Measurements from ENCODE around the gene CLPX. TPM values are rescaled to one million over a fixed set of nuclear protein-coding genes. Genes with fewer than 3 reads are reported as not detected.

The CLPX gene
- total and polyA plus RNA-seq, 7 experiments from 2014 or later = 33.4 to 56.3 (median 37.0) TPM

DNA sequence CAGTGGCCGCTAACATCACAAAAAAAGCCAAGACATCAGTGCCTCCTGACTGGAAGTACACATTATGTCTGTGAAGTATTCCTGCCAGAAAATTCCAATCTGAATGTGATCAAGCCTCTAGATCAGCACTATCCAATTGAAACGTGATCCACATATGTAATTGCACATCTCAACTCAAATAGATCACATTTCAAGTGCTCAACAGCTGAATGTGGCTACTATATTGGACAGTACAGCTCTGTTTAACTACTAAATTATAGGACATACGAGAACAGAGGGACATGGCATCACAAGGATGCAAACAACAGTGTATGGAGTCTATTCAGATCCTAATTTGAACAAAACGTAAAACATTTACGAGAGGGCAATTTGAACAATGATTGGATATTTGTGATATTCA lies 69.6 kb downstream of the CLPX start:
- H3K9me3 ChIP-seq (ENCODE audit: control insufficient read depth in 2 of 3, low read length in 3 of 3) = no peaks in the 10 kb centered on the region
- ATAC-seq (no peak), DNase-seq (no peak)
- ChIA-PET CTCF (no interaction called here), POLR2A (interaction anchor here (0.6 kb wide), 1 partner anchor 12 kb away, joined by 5 read pairs; no protein-coding TSS in a partner anchor)
- H3K4me3 ChIP-seq (ENCODE audit: low read length) = no peak overlapping the region
- peak overlapping the region in 2 of 9 donors; percentile 7 to 32 for H3K27ac Mint-ChIP-seq
- H3K36me3 Mint-ChIP-seq = peaks cover 14 to 55% (median 29%) of the 10 kb centered on the region in 5 donors
- H3K4me1 Mint-ChIP-seq = peaks cover 0 to 6% (median 0%) of the 10 kb centered on the region in 7 donors
- intact Hi-C loops (cut with micrococcal nuclease) = no loop called here
- no peak overlapping the region for H3K27ac ChIP-seq (ENCODE audit: low read depth, low read length)
- H3K27me3 Mint-ChIP-seq = no peaks in the 10 kb centered on the region
- H3K4me1 ChIP-seq (ENCODE audit: control insufficient read depth in 2 of 2, insufficient read depth in 2 of 2, low read length in 2 of 2) = no peaks in the 10 kb centered on the region
- no peak overlapping the region for H3K4me3 Mint-ChIP-seq
- peaks cover 8 to 68% (median 16%) of the 10 kb centered on the region in 3 experiments for H3K36me3 ChIP-seq (ENCODE audit: control insufficient read depth in 2 of 3, insufficient read depth in 3 of 3, low read length in 3 of 3)
- H3K9me3 Mint-ChIP-seq = no peaks in the 10 kb centered on the region
- no peaks in the 10 kb centered on the region for H3K27me3 ChIP-seq (ENCODE audit: control insufficient read depth in 2 of 2, insufficient read depth in 2 of 2, low read length in 2 of 2)

DNA sequence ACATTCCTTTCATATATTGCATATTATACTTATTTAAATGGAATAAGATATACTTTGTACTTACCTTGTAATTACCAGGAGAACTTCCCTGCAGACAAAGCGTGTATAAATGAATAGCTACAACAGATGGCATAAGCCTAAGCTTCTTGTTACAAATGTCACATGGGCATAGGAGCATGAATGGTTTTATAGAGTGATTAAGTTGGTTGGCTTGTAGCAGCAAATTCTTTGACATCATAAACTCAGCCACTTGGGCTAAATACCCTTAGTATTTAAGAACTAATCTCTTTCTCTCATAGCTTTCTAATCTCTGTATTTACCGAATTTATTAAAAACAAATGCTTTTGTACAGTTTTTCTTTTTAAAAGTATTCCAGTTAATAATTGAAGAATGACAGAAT lies 70.1 kb downstream of the CLPX start, which contains the start of gene UBAP1L:
UBAP1L (minus strand) TSS at position 115 of the 400 bp plus-strand sequence. CDS start 8,985 bp downstream, outside the sequence.
- POLR2A ChIA-PET = interaction anchor here (0.6 kb wide), 1 partner anchor 12 kb away, joined by 5 read pairs; no protein-coding TSS in a partner anchor

DNA sequence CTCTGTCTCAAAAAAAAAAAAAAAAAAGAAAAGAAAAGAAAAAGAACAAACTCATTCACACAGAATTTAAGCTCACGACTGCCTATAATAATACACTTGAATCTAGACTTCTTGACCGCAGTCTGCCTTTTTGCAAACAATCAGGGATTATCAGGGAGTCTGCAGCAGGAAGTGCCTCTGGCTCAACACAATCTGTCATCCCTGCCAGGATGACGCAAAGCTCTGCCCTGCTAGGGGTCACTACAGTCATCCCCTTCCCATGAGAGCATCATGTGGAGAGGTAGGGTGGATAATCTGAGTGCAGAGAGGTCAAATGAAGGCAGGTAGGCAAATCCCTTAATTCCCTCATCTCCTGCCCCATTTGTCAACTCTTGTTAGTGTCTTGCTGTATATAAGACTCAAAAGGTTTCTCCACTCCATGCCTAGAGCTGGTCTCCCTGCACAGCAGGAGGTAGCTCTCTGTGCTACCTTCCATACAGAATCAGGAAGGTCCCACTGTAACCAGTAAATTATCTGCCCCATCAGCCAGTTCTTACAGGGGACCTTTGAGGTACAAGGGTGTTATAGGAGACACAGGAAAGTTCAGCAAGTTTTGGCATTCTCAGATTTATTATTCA lies 74.4 kb downstream of the CLPX start:
- H3K4me1 Mint-ChIP-seq = peaks cover 0 to 4% (median 0%) of the 10 kb centered on the region in 7 donors
- Histone ChIP-seq H3K4me1 (ENCODE audit: control insufficient read depth in 2 of 2, insufficient read depth in 2 of 2, low read length in 2 of 2) (no peaks in the 10 kb centered on the region), H3K27ac (ENCODE audit: low read depth, low read length) (no peak overlapping the region), H3K27me3 (ENCODE audit: control insufficient read depth in 2 of 2, insufficient read depth in 2 of 2, low read length in 2 of 2) (no peaks in the 10 kb centered on the region), H3K4me3 (ENCODE audit: low read length) (no peak overlapping the region), H3K9me3 (ENCODE audit: control insufficient read depth in 2 of 3, low read length in 3 of 3) (no peaks in the 10 kb centered on the region), H3K36me3 (ENCODE audit: control insufficient read depth in 2 of 3, insufficient read depth in 3 of 3, low read length in 3 of 3) (peaks cover 0 to 38% (median 5%) of the 10 kb centered on the region in 3 experiments)
- ChIA-PET POLR2A (no interaction called here), CTCF (interaction anchor here (0.7 kb wide), 1 partner anchor 259 kb away, joined by 4 read pairs; no protein-coding TSS in a partner anchor)
- no peak overlapping the region for H3K4me3 Mint-ChIP-seq
- DNase-seq (no peak), ATAC-seq (no peak)
- intact Hi-C loops (cut with micrococcal nuclease) = no loop called here
- no peaks in the 10 kb centered on the region for H3K9me3 Mint-ChIP-seq
- H3K27ac Mint-ChIP-seq = peak overlapping the region in 2 of 9 donors; percentile 45 to 56
- H3K27me3 Mint-ChIP-seq = no peaks in the 10 kb centered on the region
- peaks cover 5 to 38% (median 16%) of the 10 kb centered on the region in 5 donors for H3K36me3 Mint-ChIP-seq

More for the DNA sequence above, 70.1 kb downstream of the CLPX start, which contains the start of gene UBAP1L:
- Mint-ChIP-seq H3K36me3 (peaks cover 14 to 55% (median 29%) of the 10 kb centered on the region in 5 donors), H3K27ac (peak within 1 kb of the TSS in 2 of 9 donors; percentile 7 to 32), H3K4me3 (no peak within 1 kb of the TSS), H3K4me1 (peaks cover 0 to 6% (median 0%) of the 10 kb centered on the region in 7 donors), H3K9me3 (no peaks in the 10 kb centered on the region), H3K27me3 (no peaks in the 10 kb centered on the region)
- DNase-seq (no peak), ATAC-seq (no peak)
- Histone ChIP-seq H3K27me3 (ENCODE audit: control insufficient read depth in 2 of 2, insufficient read depth in 2 of 2, low read length in 2 of 2) (no peaks in the 10 kb centered on the region), H3K27ac (ENCODE audit: low read depth, low read length) (no peak within 1 kb of the TSS), H3K4me3 (ENCODE audit: low read length) (no peak within 1 kb of the TSS), H3K9me3 (ENCODE audit: control insufficient read depth in 2 of 3, low read length in 3 of 3) (no peaks in the 10 kb centered on the region), H3K36me3 (ENCODE audit: control insufficient read depth in 2 of 3, insufficient read depth in 3 of 3, low read length in 3 of 3) (peaks cover 8 to 68% (median 16%) of the 10 kb centered on the region in 3 experiments), H3K4me1 (ENCODE audit: control insufficient read depth in 2 of 2, insufficient read depth in 2 of 2, low read length in 2 of 2) (no peaks in the 10 kb centered on the region)
- intact Hi-C loops (cut with micrococcal nuclease) = no loop called here
- CTCF ChIA-PET = no interaction called here

DNA sequence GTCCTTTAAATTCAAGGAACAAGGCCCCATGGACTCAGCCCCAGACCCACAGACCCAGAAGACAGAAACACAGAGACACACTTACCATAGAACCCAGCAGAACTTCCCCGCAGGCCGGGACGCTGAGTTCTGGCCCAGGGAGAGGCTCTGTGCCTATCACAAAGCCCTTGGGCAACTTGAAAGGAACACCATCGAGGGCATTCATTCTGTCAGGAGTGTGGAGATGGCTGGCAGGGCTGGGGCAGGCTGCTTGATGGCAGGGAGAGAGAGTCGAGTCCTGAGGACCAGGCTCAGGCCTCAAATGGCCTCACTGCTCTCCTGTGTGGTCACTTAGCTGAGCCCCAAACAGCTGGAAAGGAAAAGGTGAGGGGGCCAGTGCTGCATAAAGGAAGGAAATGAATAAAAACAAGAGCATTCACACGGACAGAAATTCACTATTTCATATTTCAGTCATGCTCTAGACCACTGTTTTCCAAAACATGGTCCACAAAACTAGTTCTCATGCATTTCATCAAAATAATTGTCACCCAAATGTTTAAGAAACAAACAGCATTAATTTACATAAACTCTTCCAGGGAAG lies 79.0 kb downstream of the CLPX start:
- H3K4me1 Mint-ChIP-seq = peaks cover 0 to 9% (median 6%) of the 10 kb centered on the region in 7 donors
- intact Hi-C loops (cut with micrococcal nuclease) = no loop called here
- H3K9me3 Mint-ChIP-seq = no peaks in the 10 kb centered on the region
- Histone ChIP-seq H3K4me1 (ENCODE audit: control insufficient read depth in 2 of 2, insufficient read depth in 2 of 2, low read length in 2 of 2) (no peaks in the 10 kb centered on the region), H3K9me3 (ENCODE audit: control insufficient read depth in 2 of 3, low read length in 3 of 3) (no peaks in the 10 kb centered on the region), H3K36me3 (ENCODE audit: control insufficient read depth in 2 of 3, insufficient read depth in 3 of 3, low read length in 3 of 3) (peaks cover 0 to 33% (median 0%) of the 10 kb centered on the region in 3 experiments), H3K27ac (ENCODE audit: low read depth, low read length) (no peak overlapping the region), H3K4me3 (ENCODE audit: low read length) (no peak overlapping the region), H3K27me3 (ENCODE audit: control insufficient read depth in 2 of 2, insufficient read depth in 2 of 2, low read length in 2 of 2) (no peaks in the 10 kb centered on the region)
- no peak for DNase-seq
- POLR2A ChIA-PET = interaction anchor here (0.7 kb wide), 1 partner anchor 194 kb away, joined by 3 read pairs; no protein-coding TSS in a partner anchor
- H3K36me3 Mint-ChIP-seq = peaks cover 4 to 45% (median 10%) of the 10 kb centered on the region in 5 donors
- no peaks in the 10 kb centered on the region for H3K27me3 Mint-ChIP-seq
- CTCF ChIA-PET = no interaction called here
- no peak overlapping the region for H3K4me3 Mint-ChIP-seq
- ATAC-seq = no peak
- no peak overlapping the region for H3K27ac Mint-ChIP-seq

DNA sequence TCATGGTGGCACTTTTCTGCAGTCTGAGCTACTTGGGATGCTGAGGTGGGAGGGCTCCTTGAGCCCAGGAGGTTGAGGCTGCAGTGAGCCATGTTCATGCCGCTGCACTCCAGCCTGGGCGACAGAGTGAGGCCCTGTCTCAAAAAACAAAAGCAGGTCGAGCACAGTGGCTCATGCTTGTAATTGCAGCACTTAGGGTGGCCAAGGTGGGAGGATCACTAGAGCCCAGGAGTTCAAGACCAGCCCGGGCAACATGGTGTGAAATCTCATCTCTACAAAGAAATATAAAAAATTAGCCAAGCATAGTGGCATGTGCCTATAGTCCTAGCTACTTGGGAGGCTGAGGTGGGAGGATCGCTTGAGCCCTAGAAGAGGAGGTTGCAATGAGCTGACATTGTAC lies 80.1 kb downstream of the CLPX start:
- H3K36me3 Mint-ChIP-seq = peaks cover 4 to 46% (median 9%) of the 10 kb centered on the region in 5 donors
- ChIA-PET POLR2A (no interaction called here), CTCF (interaction anchor here (0.6 kb wide), 1 partner anchor 1115 kb away, joined by 3 read pairs; no protein-coding TSS in a partner anchor)
- H3K9me3 Mint-ChIP-seq = no peaks in the 10 kb centered on the region
- DNase-seq (no peak), ATAC-seq (no peak)
- H3K4me3 Mint-ChIP-seq = no peak overlapping the region
- peaks cover 0 to 12% (median 5%) of the 10 kb centered on the region in 7 donors for H3K4me1 Mint-ChIP-seq
- Histone ChIP-seq H3K36me3 (ENCODE audit: control insufficient read depth in 2 of 3, insufficient read depth in 3 of 3, low read length in 3 of 3) (peaks cover 0 to 38% (median 3%) of the 10 kb centered on the region in 3 experiments), H3K27me3 (ENCODE audit: control insufficient read depth in 2 of 2, insufficient read depth in 2 of 2, low read length in 2 of 2) (no peaks in the 10 kb centered on the region), H3K4me3 (ENCODE audit: low read length) (no peak overlapping the region), H3K27ac (ENCODE audit: low read depth, low read length) (no peak overlapping the region), H3K9me3 (ENCODE audit: control insufficient read depth in 2 of 3, low read length in 3 of 3) (no peaks in the 10 kb centered on the region), H3K4me1 (ENCODE audit: control insufficient read depth in 2 of 2, insufficient read depth in 2 of 2, low read length in 2 of 2) (no peaks in the 10 kb centered on the region)
- H3K27ac Mint-ChIP-seq = no peak overlapping the region
- intact Hi-C loops (cut with micrococcal nuclease) = no loop called here
- no peaks in the 10 kb centered on the region for H3K27me3 Mint-ChIP-seq

DNA sequence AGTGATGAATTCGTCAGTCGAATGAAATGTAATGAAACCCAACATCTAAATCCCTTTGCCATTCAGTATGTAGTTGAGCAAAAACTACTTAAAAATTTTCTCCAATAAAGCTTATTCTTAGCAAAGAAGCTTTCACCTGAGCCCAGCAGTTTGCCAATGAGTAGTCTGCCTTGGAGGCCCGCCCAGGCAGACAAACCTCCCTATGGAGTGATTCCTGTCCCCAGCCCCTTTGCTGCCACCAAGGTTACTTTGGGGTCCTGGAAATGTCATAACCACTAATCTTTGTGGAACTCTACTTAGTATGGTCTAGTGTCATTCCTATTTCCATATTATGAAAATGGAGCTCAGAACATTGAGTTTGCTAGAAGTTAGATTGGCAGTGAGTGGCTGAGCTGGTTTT lies 82.2 kb downstream of the CLPX start:
- Mint-ChIP-seq H3K4me3 (no peak overlapping the region), H3K27me3 (no peaks in the 10 kb centered on the region), H3K9me3 (no peaks in the 10 kb centered on the region), H3K27ac (no peak overlapping the region), H3K4me1 (peaks cover 0 to 12% (median 5%) of the 10 kb centered on the region in 7 donors), H3K36me3 (peaks cover 11 to 51% (median 17%) of the 10 kb centered on the region in 5 donors)
- ATAC-seq (no peak), DNase-seq (no peak)
- no peaks in the 10 kb centered on the region for H3K4me1 ChIP-seq (ENCODE audit: control insufficient read depth in 2 of 2, insufficient read depth in 2 of 2, low read length in 2 of 2)
- H3K4me3 ChIP-seq (ENCODE audit: low read length) = no peak overlapping the region
- no peak overlapping the region for H3K27ac ChIP-seq (ENCODE audit: low read depth, low read length)
- intact Hi-C loops (cut with micrococcal nuclease) = no loop called here
- H3K27me3 ChIP-seq (ENCODE audit: control insufficient read depth in 2 of 2, insufficient read depth in 2 of 2, low read length in 2 of 2) = no peaks in the 10 kb centered on the region
- ChIA-PET CTCF (interaction anchor here (0.6 kb wide), 1 partner anchor 218 kb away, joined by 3 read pairs; no protein-coding TSS in a partner anchor), POLR2A (no interaction called here)
- H3K9me3 ChIP-seq (ENCODE audit: control insufficient read depth in 2 of 3, low read length in 3 of 3) = no peaks in the 10 kb centered on the region
- peaks cover 0 to 59% (median 8%) of the 10 kb centered on the region in 3 experiments for H3K36me3 ChIP-seq (ENCODE audit: control insufficient read depth in 2 of 3, insufficient read depth in 3 of 3, low read length in 3 of 3)
